ES-I3 (cell line): Measurements from ENCODE around the gene ADK.

Experiments
- H3K36me3 ChIP-seq: 2 replicates; pipeline ENCODE4 v1.6.1; 2013; ENCODE audit warnings: mild to moderate bottlenecking, low read length, control low read depth, moderate library complexity; ENCODE audit not compliant: insufficient read depth
- H3K4me1 ChIP-seq: 2 replicates; pipeline ENCODE4 v1.6.1; 2013; ENCODE audit warnings: mild to moderate bottlenecking, control low read depth, low read length; ENCODE audit not compliant: insufficient read depth
- H3K9ac ChIP-seq: 2 replicates; pipeline ENCODE4 v1.6.1; 2013; ENCODE audit warnings: low read depth, mild to moderate bottlenecking, low read length, moderate library complexity
- H3K9me3 ChIP-seq: 2 replicates; pipeline ENCODE4 v1.6.1; 2013; ENCODE audit warnings: mild to moderate bottlenecking, low read length, moderate library complexity; ENCODE audit not compliant: control insufficient read depth, insufficient read depth

The ADK gene

GRCh38 chr10:74160013-74160412 lies 9.0 kb downstream of the ADK start:
- Histone ChIP-seq H3K4me1 (no peaks in the 10 kb centered on the region; the same call in 1 of the 2 replicates), H3K9me3 (no peaks in the 10 kb centered on the region), H3K36me3 (no peaks in the 10 kb centered on the region), H3K9ac (no peak overlapping the region)

GRCh38 chr10:74163319-74164068 lies 12.5 kb downstream of the ADK start:
- no peaks in the 10 kb centered on the region; the same call in 1 of the 2 replicates for H3K4me1 ChIP-seq
- H3K9me3 ChIP-seq = no peaks in the 10 kb centered on the region
- H3K36me3 ChIP-seq = no peaks in the 10 kb centered on the region
- no peak overlapping the region for H3K9ac ChIP-seq

- H3K36me3 ChIP-seq = no peaks in the 10 kb centered on the region
- no peak overlapping the region for H3K9ac ChIP-seq
- H3K4me1 ChIP-seq = no peaks in the 10 kb centered on the region; the same call in 1 of the 2 replicates
- H3K9me3 ChIP-seq = no peaks in the 10 kb centered on the region
These were observed 13.9 kb downstream of the ADK start for GRCh38 chr10:74164716-74165529.

- Histone ChIP-seq H3K9ac (no peak overlapping the region), H3K4me1 (no peaks in the 10 kb centered on the region; the same call in 1 of the 2 replicates)
These were observed 14.5 kb downstream of the ADK start for GRCh38 chr10:74165530-74165901.

GRCh38 chr10:74167443-74167842 lies 16.4 kb downstream of the ADK start:
- no peaks in the 10 kb centered on the region; the same call in 1 of the 2 replicates for H3K4me1 ChIP-seq
- no peaks in the 10 kb centered on the region for H3K9me3 ChIP-seq
- no peaks in the 10 kb centered on the region for H3K36me3 ChIP-seq
- H3K9ac ChIP-seq = no peak overlapping the region

More at GRCh38 chr10:74165530-74165901, 14.5 kb downstream of the ADK start:
- Histone ChIP-seq H3K36me3 (no peaks in the 10 kb centered on the region), H3K9me3 (no peaks in the 10 kb centered on the region)

- no peaks in the 10 kb centered on the region for H3K4me1 ChIP-seq
These were observed 20.6 kb downstream of the ADK start for GRCh38 chr10:74171625-74172024.

GRCh38 chr10:74174521-74174920 lies 23.5 kb downstream of the ADK start:
- Histone ChIP-seq H3K36me3 (no peaks in the 10 kb centered on the region), H3K9me3 (no peaks in the 10 kb centered on the region), H3K4me1 (no peaks in the 10 kb centered on the region), H3K9ac (no peak overlapping the region)

More at GRCh38 chr10:74171625-74172024, 20.6 kb downstream of the ADK start:
- H3K9ac ChIP-seq = no peak overlapping the region
- H3K36me3 ChIP-seq = no peaks in the 10 kb centered on the region
- H3K9me3 ChIP-seq = no peaks in the 10 kb centered on the region

GRCh38 chr10:74175510-74176379 lies 24.7 kb downstream of the ADK start:
- Histone ChIP-seq H3K36me3 (no peaks in the 10 kb centered on the region), H3K4me1 (no peaks in the 10 kb centered on the region), H3K9ac (peak overlapping the region; percentile 87), H3K9me3 (no peaks in the 10 kb centered on the region)

- peak overlapping the region; percentile 87 for H3K9ac ChIP-seq
- no peaks in the 10 kb centered on the region for H3K9me3 ChIP-seq
These were observed 25.5 kb downstream of the ADK start for GRCh38 chr10:74176380-74177139.

GRCh38 chr10:74177140-74177677 lies 26.2 kb downstream of the ADK start:
- Histone ChIP-seq H3K9me3 (no peaks in the 10 kb centered on the region), H3K4me1 (peaks cover 3% of the 10 kb centered on the region; the same call in 1 of the 2 replicates), H3K36me3 (no peaks in the 10 kb centered on the region), H3K9ac (peak overlapping the region; percentile 87)

More at GRCh38 chr10:74176380-74177139, 25.5 kb downstream of the ADK start:
- no peaks in the 10 kb centered on the region for H3K36me3 ChIP-seq
- peaks cover 2% of the 10 kb centered on the region; the same call in 1 of the 2 replicates for H3K4me1 ChIP-seq

GRCh38 chr10:74178042-74178791 lies 27.2 kb downstream of the ADK start:
- Histone ChIP-seq H3K9me3 (no peaks in the 10 kb centered on the region), H3K4me1 (peaks cover 3% of the 10 kb centered on the region; the same call in 1 of the 2 replicates), H3K9ac (no peak overlapping the region), H3K36me3 (no peaks in the 10 kb centered on the region)

GRCh38 chr10:74179111-74179710 lies 28.2 kb downstream of the ADK start:
- H3K9me3 ChIP-seq = no peaks in the 10 kb centered on the region
- no peaks in the 10 kb centered on the region for H3K36me3 ChIP-seq
- H3K9ac ChIP-seq = no peak overlapping the region
- peaks cover 3% of the 10 kb centered on the region; the same call in 1 of the 2 replicates for H3K4me1 ChIP-seq
